ENCODE results near the gene PSMD7. TPM values are rescaled to one million over a fixed set of nuclear protein-coding genes. Genes with fewer than 3 reads are reported as not detected.

PSMD7 gene
- total RNA-seq, 1 experiment from 2014 or later: 109 TPM

DNA sequence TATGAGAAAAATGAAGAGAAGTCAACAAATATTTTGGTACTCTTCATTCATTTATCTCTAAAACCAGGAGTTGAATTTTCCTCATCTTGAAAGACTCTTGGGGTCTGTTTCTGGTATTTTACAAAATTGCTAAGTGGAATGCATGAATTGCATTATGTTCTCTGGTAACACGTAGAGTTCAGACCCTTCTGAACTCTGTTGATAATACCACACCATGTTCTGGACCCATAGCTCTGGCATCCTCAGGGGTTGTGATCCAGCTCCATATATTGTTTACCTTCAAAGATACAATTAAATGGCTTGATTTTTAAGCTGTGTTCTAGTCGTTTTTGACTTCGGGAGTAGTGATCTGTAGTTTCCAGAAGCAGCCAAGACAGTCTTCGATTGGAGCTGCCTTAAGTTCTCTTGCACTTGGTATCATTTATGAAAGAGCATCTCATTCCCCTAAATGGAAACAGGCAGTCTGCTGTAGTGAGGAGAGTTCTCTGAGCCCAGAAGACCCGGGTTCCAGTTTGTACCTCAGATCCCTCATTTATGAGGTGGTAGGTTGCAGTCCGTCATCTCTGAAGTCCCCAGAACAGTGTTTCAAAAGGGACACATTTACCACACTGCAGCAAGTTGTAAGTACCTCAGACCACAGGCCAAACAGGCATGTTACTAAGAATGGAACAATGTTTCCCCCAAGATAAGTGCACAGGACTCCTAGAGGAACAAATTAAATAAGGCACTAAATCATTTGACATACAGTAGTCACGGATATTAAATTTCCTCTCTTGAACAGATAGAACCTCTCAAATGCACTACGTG, 9.6 kb downstream of the PSMD7 start:
- no peak overlapping the region for H3K4me2 ChIP-seq (ENCODE audit: low read length)
- no peak for ATAC-seq
- BruUV-seq (replicated peaks): no TSS peak
- CTCF ChIA-PET: no interaction called here
- peaks cover 18% of the 10 kb centered on the region; the same call in 1 of the 2 replicates for H3K79me2 ChIP-seq (ENCODE audit: insufficient read depth, low read length)
- H3K27me3 ChIP-seq (ENCODE audit: insufficient read depth, low read length): no peaks in the 10 kb centered on the region
- no peaks in the 10 kb centered on the region for H3K9me3 ChIP-seq (ENCODE audit: control insufficient read depth in 1 of 2, insufficient read depth in 1 of 2, low read depth in 1 of 2, low read length in 2 of 2)
- POLR2A ChIA-PET: no interaction called here
- no peak for DNase-seq (ENCODE audit: low read depth, low spot score)
- RAD21 ChIA-PET (ENCODE audit: low non-redundant PET in 1 of 2, low total read pairs in 2 of 2, uncharacterized antibody in 2 of 2, unreplicated experiment in 2 of 2): no interaction called here
- peaks cover 51 to 52% of the 10 kb centered on the region in 2 experiments for H3K36me3 ChIP-seq (ENCODE audit: control insufficient read depth in 1 of 2, insufficient read depth in 2 of 2, low read length in 2 of 2)
- H3K9ac ChIP-seq (ENCODE audit: low read length): no peak overlapping the region
- H3K27ac ChIP-seq (ENCODE audit: low read depth, low read length): no peak overlapping the region
- H3K9me2 ChIP-seq (ENCODE audit: insufficient read depth): no peaks in the 10 kb centered on the region
- no peak for TF ChIP-seq EGR1 (IDR thresholded peaks at IDR 0.05; ENCODE audit: low read depth)
- no peak for TF ChIP-seq YY1 (IDR thresholded peaks at IDR 0.05; ENCODE audit: extremely low read depth, insufficient replicate concordance, low read depth, low read length)
- TF ChIP-seq SRF (IDR thresholded peaks at IDR 0.05; ENCODE audit: low read depth): no peak
- TF ChIP-seq POLR2AphosphoS5 (IDR thresholded peaks at IDR 0.05; ENCODE audit: low read depth, low read length): peak; percentile 16; the same call in 1 of the 2 replicates
- no peak for TF ChIP-seq SP1 (IDR thresholded peaks at IDR 0.05; ENCODE audit: low read depth)
- TF ChIP-seq ZNF274 (IDR thresholded peaks at IDR 0.05; ENCODE audit: low read depth, low read length): no peak
- no peak for TF ChIP-seq CEBPB (IDR thresholded peaks at IDR 0.05; ENCODE audit: low read depth)
- no peaks in the 10 kb centered on the region for H4K20me1 ChIP-seq (ENCODE audit: insufficient read depth)
- H3K4me1 ChIP-seq (ENCODE audit: control insufficient read depth in 1 of 2, insufficient read depth in 2 of 2, low read length in 2 of 2): no peaks in the 10 kb centered on the region
- no peak overlapping the region for H2AFZ ChIP-seq (ENCODE audit: low read depth, low read length, poor library complexity, severe bottlenecking)
- H3K4me3 ChIP-seq (replicated peaks in 1 of 2; ENCODE audit: low read depth in 1 of 2, low read length in 2 of 2): no peak overlapping the region
- intact Hi-C loops (cut with micrococcal nuclease): loop anchor here (10.0 kb wide), 1 partner anchor 349 kb away; no protein-coding TSS in a partner anchor

DNA sequence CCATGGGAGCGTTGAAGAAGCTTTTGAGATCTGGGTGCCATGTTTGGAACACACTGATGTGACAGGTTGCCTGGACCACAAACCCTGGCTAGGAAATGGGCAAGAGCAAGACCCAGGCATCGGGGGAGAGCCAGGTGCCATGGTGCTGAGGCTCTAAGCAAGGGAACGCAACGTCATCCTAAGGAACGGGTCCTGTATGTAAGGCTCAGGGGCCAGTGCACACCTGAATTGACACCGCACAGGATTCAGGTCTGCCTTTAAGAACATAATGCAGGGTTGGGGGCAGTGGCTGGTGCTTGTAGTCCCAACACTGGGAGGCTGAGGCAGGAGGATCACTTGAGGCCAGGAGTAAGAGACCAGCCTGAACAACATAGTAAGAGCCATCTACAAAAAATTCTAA, 10.8 kb downstream of the PSMD7 start:
- DNase-seq (ENCODE audit: low read depth, low spot score): no peak
- ChIA-PET CTCF (no interaction called here), POLR2A (no interaction called here), RAD21 (ENCODE audit: low non-redundant PET in 1 of 2, low total read pairs in 2 of 2, uncharacterized antibody in 2 of 2, unreplicated experiment in 2 of 2) (no interaction called here)
- Histone ChIP-seq H3K4me1 (ENCODE audit: control insufficient read depth in 1 of 2, insufficient read depth in 2 of 2, low read length in 2 of 2) (no peaks in the 10 kb centered on the region), H3K9ac (ENCODE audit: low read length) (no peak overlapping the region), H3K9me3 (ENCODE audit: control insufficient read depth in 1 of 2, insufficient read depth in 1 of 2, low read depth in 1 of 2, low read length in 2 of 2) (no peaks in the 10 kb centered on the region), H3K36me3 (ENCODE audit: control insufficient read depth in 1 of 2, insufficient read depth in 2 of 2, low read length in 2 of 2) (peaks cover 39 to 40% of the 10 kb centered on the region in 2 experiments), H3K4me2 (ENCODE audit: low read length) (no peak overlapping the region), H3K79me2 (ENCODE audit: insufficient read depth, low read length) (peaks cover 6% of the 10 kb centered on the region; the same call in 1 of the 2 replicates), H3K9me2 (ENCODE audit: insufficient read depth) (no peaks in the 10 kb centered on the region), H3K27ac (ENCODE audit: low read depth, low read length) (no peak overlapping the region), H4K20me1 (ENCODE audit: insufficient read depth) (no peaks in the 10 kb centered on the region), H2AFZ (ENCODE audit: low read depth, low read length, poor library complexity, severe bottlenecking) (no peak overlapping the region), H3K4me3 (replicated peaks in 1 of 2; ENCODE audit: low read depth in 1 of 2, low read length in 2 of 2) (no peak overlapping the region), H3K27me3 (ENCODE audit: insufficient read depth, low read length) (no peaks in the 10 kb centered on the region)
- BruUV-seq (replicated peaks): no TSS peak
- TF ChIP-seq RAD21 (IDR thresholded peaks at IDR 0.05; ENCODE audit: low read depth): no peak
- TF ChIP-seq ZFX (IDR thresholded peaks at IDR 0.05): no peak
- TF ChIP-seq YY1 (IDR thresholded peaks at IDR 0.05; ENCODE audit: extremely low read depth, insufficient replicate concordance, low read depth, low read length): no peak
- TF ChIP-seq, protein P1, sequence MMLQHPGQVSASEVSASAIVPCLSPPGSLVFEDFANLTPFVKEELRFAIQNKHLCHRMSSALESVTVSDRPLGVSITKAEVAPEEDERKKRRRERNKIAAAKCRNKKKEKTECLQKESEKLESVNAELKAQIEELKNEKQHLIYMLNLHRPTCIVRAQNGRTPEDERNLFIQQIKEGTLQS (IDR thresholded peaks at IDR 0.05): no peak
- TF ChIP-seq CEBPB (IDR thresholded peaks at IDR 0.05; ENCODE audit: low read depth): no peak
- TF ChIP-seq EZH2 (IDR thresholded peaks at IDR 0.05): no peak
- no peak for TF ChIP-seq ELF1 (IDR thresholded peaks at IDR 0.05; ENCODE audit: borderline replicate concordance, low read depth)
- no peak for TF ChIP-seq POLR2A (IDR thresholded peaks at IDR 0.05; ENCODE audit: borderline replicate concordance, extremely low read depth, insufficient read depth, insufficient read length)
- no peak for TF ChIP-seq SP1 (IDR thresholded peaks at IDR 0.05; ENCODE audit: low read depth)
- no peak for TF ChIP-seq ZNF274 (IDR thresholded peaks at IDR 0.05; ENCODE audit: low read depth, low read length)
- no peak for TF ChIP-seq POLR2AphosphoS5 (IDR thresholded peaks at IDR 0.05; ENCODE audit: low read depth, low read length)
- no peak for TF ChIP-seq FOSL1 (IDR thresholded peaks at IDR 0.05; ENCODE audit: low read depth)
- no peak for ATAC-seq
- intact Hi-C loops (cut with micrococcal nuclease): loop anchor here (10.0 kb wide), 1 partner anchor 347 kb away; no protein-coding TSS in a partner anchor

Data from HCT116 (cell line).